HL-60 (cell line): ENCODE measurements around the gene HACL1.
"Not testable (repeated sequence)": the region's sequence is repeated elsewhere in the genome, so short reads cannot be mapped to it uniquely, and the experiment has no call there.

ENCODE experiments used
- DNase-seq, 2 experiments: peaks; one replicate each; pipeline ENCODE4 v3.0.0-alpha.2; 2010 to 2020; ENCODE audit warnings: low read depth in 1 of 2, low spot score in 1 of 2
- H3K27ac ChIP-seq: fragments of 250-450 bp; sonication (Bioruptor Pico); replicated peaks from 2 replicates; pipeline ENCODE4 v1.5.1; 2020; ENCODE audit warnings: mild to moderate bottlenecking, moderate library complexity
- H3K27me3 ChIP-seq: fragments of 250-450 bp; sonication (Bioruptor Pico); 2 replicates; pipeline ENCODE4 v1.5.1; 2021; ENCODE audit warnings: mild to moderate bottlenecking, moderate library complexity; ENCODE audit not compliant: insufficient read depth, poor library complexity, severe bottlenecking
- H3K4me3 ChIP-seq: replicated peaks from 2 replicates; pipeline ENCODE4 v1.5.1; 2011; ENCODE audit warnings: mild to moderate bottlenecking, control low read depth, low read length; ENCODE audit not compliant: insufficient read depth
- CTCF ChIP-seq: IDR thresholded peaks from one replicate; pipeline ENCODE4 v1.5.1; 2011; ENCODE audit warnings: low read length, control low read depth, inconsistent platforms; ENCODE audit not compliant: insufficient read depth
- GABPA ChIP-seq: IDR thresholded peaks from 2 replicates; pipeline ENCODE4 v1.6.1; 2012; ENCODE audit warnings: low read depth
- POLR2AphosphoS5 ChIP-seq: IDR thresholded peaks from 2 replicates; pipeline ENCODE4 v1.6.1; 2012; ENCODE audit warnings: low read depth
- REST ChIP-seq: IDR thresholded peaks from 2 replicates; pipeline ENCODE4 v1.6.1; 2012; ENCODE audit warnings: low read depth; ENCODE audit not compliant: insufficient replicate concordance
- SPI1 ChIP-seq: IDR thresholded peaks from 2 replicates; pipeline ENCODE4 v1.6.1; 2012; ENCODE audit warnings: low read depth, mild to moderate bottlenecking, borderline replicate concordance

HACL1 gene

GRCh38 chr3:15536856-15537255, 64.5 kb downstream of the HACL1 start:
- no peak overlapping the region for H3K27ac ChIP-seq
- H3K27me3 ChIP-seq: no peaks in the 10 kb centered on the region
- no peak overlapping the region for H3K4me3 ChIP-seq
- TF ChIP-seq SPI1 (no peak), CTCF (no peak), GABPA (no peak), POLR2AphosphoS5 (no peak), REST (no peak)
- no peak for DNase-seq

GRCh38 chr3:15535732-15536131, 65.6 kb downstream of the HACL1 start:
- no peaks in the 10 kb centered on the region for H3K27me3 ChIP-seq
- no peak overlapping the region for H3K27ac ChIP-seq
- no peak for DNase-seq
- H3K4me3 ChIP-seq: no peak overlapping the region
- TF ChIP-seq POLR2AphosphoS5 (no peak), GABPA (no peak), CTCF (no peak), REST (no peak), SPI1 (no peak)

GRCh38 chr3:15532614-15533013, 68.8 kb downstream of the HACL1 start:
- H3K4me3 ChIP-seq, H3K27me3 ChIP-seq, DNase-seq, H3K27ac ChIP-seq: not testable (repeated sequence)

GRCh38 chr3:15531346-15531745, 70.0 kb downstream of the HACL1 start:
- TF ChIP-seq POLR2AphosphoS5: no peak
- TF ChIP-seq REST: no peak
- no peak for TF ChIP-seq CTCF
- no peak for TF ChIP-seq SPI1
- no peak for TF ChIP-seq GABPA
- Histone ChIP-seq H3K27ac (no peak overlapping the region), H3K27me3 (no peaks in the 10 kb centered on the region), H3K4me3 (no peak overlapping the region)
- no peak for DNase-seq
